ENCODE measurements around the gene GNAQ. TPM values are rescaled to one million over a fixed set of nuclear protein-coding genes. Genes with fewer than 3 reads are reported as not detected.

The GNAQ gene
- total RNA-seq, 1 experiment from 2014 or later: 28.7 TPM

DNA sequence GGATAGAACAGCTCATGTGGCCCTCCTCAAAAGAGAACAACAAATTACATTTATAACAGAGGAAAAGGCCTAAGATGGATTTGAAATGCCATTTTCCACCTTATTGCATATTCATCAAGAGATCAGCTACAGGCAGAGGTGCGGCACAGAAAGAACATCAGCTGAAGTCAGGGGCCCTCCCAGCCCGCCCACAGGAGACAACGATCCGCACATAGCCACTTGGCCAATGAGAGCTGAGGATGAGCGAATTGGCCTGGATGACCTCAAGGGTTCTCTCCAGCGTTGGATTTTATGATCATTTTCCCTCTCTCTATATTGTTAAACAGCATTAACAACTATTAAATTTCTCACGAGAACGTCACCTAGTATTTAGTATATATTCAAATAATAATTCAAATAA, 97.6 kb downstream of the GNAQ start:
- Histone ChIP-seq H4K20me1 (ENCODE audit: insufficient read depth) (0 out of 2 replicates have a peak, but pooled peaks cover 3% of the 10 kb centered on the region), H3K9ac (ENCODE audit: low read length) (no peak overlapping the region), H3K27me3 (ENCODE audit: insufficient read depth, low read length) (no peaks in the 10 kb centered on the region), H3K79me2 (ENCODE audit: insufficient read depth, low read length) (no peaks in the 10 kb centered on the region; the same call in 1 of the 2 replicates), H3K4me2 (ENCODE audit: low read length) (no peak overlapping the region), H2AFZ (ENCODE audit: low read depth, low read length, poor library complexity, severe bottlenecking) (no peak overlapping the region), H3K9me3 (ENCODE audit: control insufficient read depth in 1 of 2, insufficient read depth in 1 of 2, low read depth in 1 of 2, low read length in 2 of 2) (no peaks in the 10 kb centered on the region), H3K9me2 (ENCODE audit: insufficient read depth) (0 out of 2 replicates have a peak, but pooled peaks cover 2% of the 10 kb centered on the region), H3K27ac (ENCODE audit: low read depth, low read length) (no peak overlapping the region), H3K4me1 (ENCODE audit: control insufficient read depth in 1 of 2, insufficient read depth in 2 of 2, low read length in 2 of 2) (peaks cover 0 to 6% of the 10 kb centered on the region in 2 experiments; a peak in 2 of 4 replicates), H3K36me3 (ENCODE audit: control insufficient read depth in 1 of 2, insufficient read depth in 2 of 2, low read length in 2 of 2) (no peaks in the 10 kb centered on the region), H3K4me3 (replicated peaks in 1 of 2; ENCODE audit: low read depth in 1 of 2, low read length in 2 of 2) (no peak overlapping the region)
- intact Hi-C loops (cut with micrococcal nuclease): no loop called here
- DNase-seq (ENCODE audit: low read depth, low spot score) (no peak), ATAC-seq (no peak)
- no peak for TF ChIP-seq EZH2 (IDR thresholded peaks at IDR 0.05)
- TF ChIP-seq TCF7L2 (IDR thresholded peaks at IDR 0.05; ENCODE audit: borderline replicate concordance, extremely low read depth, insufficient read depth, insufficient read length): no peak
- TF ChIP-seq FOSL1 (IDR thresholded peaks at IDR 0.05; ENCODE audit: low read depth): no peak
- no peak for TF ChIP-seq ELF1 (IDR thresholded peaks at IDR 0.05; ENCODE audit: borderline replicate concordance, low read depth)
- no peak for TF ChIP-seq SP1 (IDR thresholded peaks at IDR 0.05; ENCODE audit: low read depth)
- no peak for TF ChIP-seq SIN3A (IDR thresholded peaks at IDR 0.05; ENCODE audit: low read depth)
- no peak for TF ChIP-seq POLR2AphosphoS5 (IDR thresholded peaks at IDR 0.05; ENCODE audit: low read depth, low read length)
- TF ChIP-seq EGR1 (IDR thresholded peaks at IDR 0.05; ENCODE audit: low read depth): no peak
- TF ChIP-seq POLR2A (IDR thresholded peaks at IDR 0.05; ENCODE audit: borderline replicate concordance, extremely low read depth, insufficient read depth, insufficient read length): no peak
- TF ChIP-seq, protein P1, sequence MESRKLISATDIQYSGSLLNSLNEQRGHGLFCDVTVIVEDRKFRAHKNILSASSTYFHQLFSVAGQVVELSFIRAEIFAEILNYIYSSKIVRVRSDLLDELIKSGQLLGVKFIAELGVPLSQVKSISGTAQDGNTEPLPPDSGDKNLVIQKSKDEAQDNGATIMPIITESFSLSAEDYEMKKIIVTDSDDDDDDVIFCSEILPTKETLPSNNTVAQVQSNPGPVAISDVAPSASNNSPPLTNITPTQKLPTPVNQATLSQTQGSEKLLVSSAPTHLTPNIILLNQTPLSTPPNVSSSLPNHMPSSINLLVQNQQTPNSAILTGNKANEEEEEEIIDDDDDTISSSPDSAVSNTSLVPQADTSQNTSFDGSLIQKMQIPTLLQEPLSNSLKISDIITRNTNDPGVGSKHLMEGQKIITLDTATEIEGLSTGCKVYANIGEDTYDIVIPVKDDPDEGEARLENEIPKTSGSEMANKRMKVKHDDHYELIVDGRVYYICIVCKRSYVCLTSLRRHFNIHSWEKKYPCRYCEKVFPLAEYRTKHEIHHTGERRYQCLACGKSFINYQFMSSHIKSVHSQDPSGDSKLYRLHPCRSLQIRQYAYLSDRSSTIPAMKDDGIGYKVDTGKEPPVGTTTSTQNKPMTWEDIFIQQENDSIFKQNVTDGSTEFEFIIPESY (IDR thresholded peaks at IDR 0.05; ENCODE audit: extremely low read depth, insufficient replicate concordance, low read length): no peak
- RAD21 ChIA-PET (ENCODE audit: low non-redundant PET in 1 of 2, low total read pairs in 2 of 2, uncharacterized antibody in 2 of 2, unreplicated experiment in 2 of 2): no interaction called here
- no TSS peak for BruUV-seq (replicated peaks)
- POLR2A ChIA-PET: no interaction called here
- CTCF ChIA-PET: no interaction called here
